ENCODE data around the gene OSBPL7.

DNA sequence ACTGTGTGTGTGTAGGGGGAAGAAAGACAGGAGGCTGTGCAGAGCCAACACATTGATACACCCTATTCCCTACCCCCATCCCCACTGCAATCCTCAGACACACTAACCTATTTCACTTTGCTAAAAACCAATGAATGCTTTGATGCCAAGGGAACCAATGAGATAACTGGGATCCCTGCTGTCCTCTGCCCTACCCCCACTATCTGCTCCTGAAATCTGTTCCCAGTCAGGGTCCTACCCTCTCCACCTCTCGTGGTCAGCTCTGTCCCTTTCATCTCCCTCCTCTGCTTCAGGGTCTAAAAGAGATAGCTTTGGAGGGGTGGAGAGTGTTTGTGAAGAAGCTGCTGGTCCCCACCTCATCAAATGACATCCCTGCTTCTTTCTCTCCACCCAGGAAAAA, 48.5 kb upstream of the OSBPL7 start:
- TF ChIP-seq EZH2 (IDR thresholded peaks at IDR 0.05) (no peak), POLR2AphosphoS5 (IDR thresholded peaks at IDR 0.05; ENCODE audit: borderline replicate concordance, low read depth, low read length) (no peak), FOXP2 (optimal IDR thresholded peaks at IDR 0.05; ENCODE audit: control extremely low read depth, extremely low read length, insufficient read depth) (no peak)

All from SK-N-MC (cell line).